ENCODE data around the gene SSH2.

The SSH2 gene

GRCh38 chr17:29807520-29808361 lies 122.3 kb downstream of the SSH2 start:
- peak; percentile 88 for ATAC-seq (ENCODE audit: insufficient read depth, low read depth)
- Histone ChIP-seq H3K4me2 (ENCODE audit: insufficient read depth, low read length) (no peak overlapping the region), H3K9ac (ENCODE audit: low read depth, low read length) (no peak overlapping the region), H3K36me3 (ENCODE audit: insufficient read depth, low read length) (no peaks in the 10 kb centered on the region), H3K9me3 (ENCODE audit: insufficient read depth, low read length, severe bottlenecking) (no peaks in the 10 kb centered on the region), H4K20me1 (ENCODE audit: insufficient read depth, low read length) (peaks cover 11% of the 10 kb centered on the region; the same call in 1 of the 2 replicates), H2AFZ (ENCODE audit: low read depth, low read length) (no peak overlapping the region), H3K27ac (ENCODE audit: low read length) (no peak overlapping the region), H3K4me3 (ENCODE audit: low read depth in 1 of 2, low read length in 2 of 2) (no peak overlapping the region), H3K79me2 (ENCODE audit: insufficient read depth, low read length) (peaks cover 38% of the 10 kb centered on the region), H3K4me1 (ENCODE audit: insufficient read depth, low read length) (0 out of 2 replicates have a peak, but pooled peaks cover 3% of the 10 kb centered on the region), H3K27me3 (ENCODE audit: insufficient read depth, low read length, poor library complexity) (no peaks in the 10 kb centered on the region)
- no peak for TF ChIP-seq EZH2 (IDR thresholded peaks at IDR 0.05; ENCODE audit: borderline replicate concordance, low read depth, low read length, severe bottlenecking)
- TF ChIP-seq CTCF (IDR thresholded peaks at IDR 0.05; ENCODE audit: borderline replicate concordance, extremely low read depth, low read length, poor library complexity, severe bottlenecking), result peak; percentile 77
- peak; percentile 75 for DNase-seq

- no peak overlapping the region for H2AFZ ChIP-seq (ENCODE audit: low read depth, low read length)
- H4K20me1 ChIP-seq (ENCODE audit: insufficient read depth, low read length), result peaks cover 16% of the 10 kb centered on the region; the same call in 1 of the 2 replicates
- H3K4me1 ChIP-seq (ENCODE audit: insufficient read depth, low read length), result no peaks in the 10 kb centered on the region
- no peak for ATAC-seq (ENCODE audit: insufficient read depth, low read depth)
- H3K27me3 ChIP-seq (ENCODE audit: insufficient read depth, low read length, poor library complexity), result no peaks in the 10 kb centered on the region
- H3K4me2 ChIP-seq (ENCODE audit: insufficient read depth, low read length), result no peak overlapping the region
- TF ChIP-seq CTCF (IDR thresholded peaks at IDR 0.05; ENCODE audit: borderline replicate concordance, extremely low read depth, low read length, poor library complexity, severe bottlenecking) (no peak), EZH2 (IDR thresholded peaks at IDR 0.05; ENCODE audit: borderline replicate concordance, low read depth, low read length, severe bottlenecking) (no peak)
- H3K9me3 ChIP-seq (ENCODE audit: insufficient read depth, low read length, severe bottlenecking), result no peaks in the 10 kb centered on the region
- peaks cover 44% of the 10 kb centered on the region for H3K79me2 ChIP-seq (ENCODE audit: insufficient read depth, low read length)
- DNase-seq, result no peak
- no peak overlapping the region for H3K9ac ChIP-seq (ENCODE audit: low read depth, low read length)
- H3K4me3 ChIP-seq (ENCODE audit: low read depth in 1 of 2, low read length in 2 of 2), result no peak overlapping the region
- no peaks in the 10 kb centered on the region for H3K36me3 ChIP-seq (ENCODE audit: insufficient read depth, low read length)
- no peak overlapping the region for H3K27ac ChIP-seq (ENCODE audit: low read length)
Observed at GRCh38 chr17:29802246-29802645, 127.8 kb downstream of the SSH2 start.

GRCh38 chr17:29800457-29800856 lies 129.6 kb downstream of the SSH2 start:
- Histone ChIP-seq H3K4me2 (ENCODE audit: insufficient read depth, low read length) (no peak overlapping the region), H3K36me3 (ENCODE audit: insufficient read depth, low read length) (no peaks in the 10 kb centered on the region), H3K27me3 (ENCODE audit: insufficient read depth, low read length, poor library complexity) (no peaks in the 10 kb centered on the region), H3K9ac (ENCODE audit: low read depth, low read length) (no peak overlapping the region), H3K27ac (ENCODE audit: low read length) (no peak overlapping the region), H3K4me1 (ENCODE audit: insufficient read depth, low read length) (no peaks in the 10 kb centered on the region), H3K4me3 (ENCODE audit: low read depth in 1 of 2, low read length in 2 of 2) (no peak overlapping the region), H4K20me1 (ENCODE audit: insufficient read depth, low read length) (peaks cover 12% of the 10 kb centered on the region; the same call in 1 of the 2 replicates), H3K79me2 (ENCODE audit: insufficient read depth, low read length) (peaks cover 28% of the 10 kb centered on the region), H2AFZ (ENCODE audit: low read depth, low read length) (no peak overlapping the region), H3K9me3 (ENCODE audit: insufficient read depth, low read length, severe bottlenecking) (no peaks in the 10 kb centered on the region)
- TF ChIP-seq EZH2 (IDR thresholded peaks at IDR 0.05; ENCODE audit: borderline replicate concordance, low read depth, low read length, severe bottlenecking), result no peak
- TF ChIP-seq CTCF (IDR thresholded peaks at IDR 0.05; ENCODE audit: borderline replicate concordance, extremely low read depth, low read length, poor library complexity, severe bottlenecking), result no peak
- ATAC-seq (ENCODE audit: insufficient read depth, low read depth) (no peak), DNase-seq (no peak)
